Measurements from ENCODE around the gene KIF1A.
"Not testable (repeated sequence)": the region's sequence is repeated elsewhere in the genome, so short reads cannot be mapped to it uniquely, and the experiment has no call there.

Gene KIF1A

DNA sequence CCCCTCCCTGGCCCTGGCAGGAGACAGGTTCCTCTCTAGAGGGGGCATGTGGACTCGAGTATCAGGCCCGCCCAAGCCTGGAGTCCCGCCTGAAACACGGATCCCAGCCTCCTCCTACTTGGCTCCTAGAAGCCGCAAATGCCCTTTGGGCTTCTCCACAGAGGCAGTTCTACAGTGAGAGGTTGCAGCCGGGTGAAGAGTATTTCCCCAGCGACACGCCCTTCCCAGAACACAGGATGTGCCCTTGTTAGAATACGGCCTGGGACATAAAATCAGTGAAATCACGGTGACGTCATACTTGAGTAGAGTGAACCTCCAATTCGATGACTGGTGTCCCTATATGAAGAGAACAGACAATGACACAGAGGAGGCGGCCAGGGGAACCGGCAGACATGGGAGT, 142.0 kb downstream of the KIF1A start:
- not testable (repeated sequence) for H3K27ac ChIP-seq, H3K4me3 ChIP-seq

- not testable (repeated sequence) for H3K4me3 ChIP-seq, H3K27ac ChIP-seq
These were observed 144.7 kb downstream of the KIF1A start for GRCh38 chr2:240675345-240675744.

DNA sequence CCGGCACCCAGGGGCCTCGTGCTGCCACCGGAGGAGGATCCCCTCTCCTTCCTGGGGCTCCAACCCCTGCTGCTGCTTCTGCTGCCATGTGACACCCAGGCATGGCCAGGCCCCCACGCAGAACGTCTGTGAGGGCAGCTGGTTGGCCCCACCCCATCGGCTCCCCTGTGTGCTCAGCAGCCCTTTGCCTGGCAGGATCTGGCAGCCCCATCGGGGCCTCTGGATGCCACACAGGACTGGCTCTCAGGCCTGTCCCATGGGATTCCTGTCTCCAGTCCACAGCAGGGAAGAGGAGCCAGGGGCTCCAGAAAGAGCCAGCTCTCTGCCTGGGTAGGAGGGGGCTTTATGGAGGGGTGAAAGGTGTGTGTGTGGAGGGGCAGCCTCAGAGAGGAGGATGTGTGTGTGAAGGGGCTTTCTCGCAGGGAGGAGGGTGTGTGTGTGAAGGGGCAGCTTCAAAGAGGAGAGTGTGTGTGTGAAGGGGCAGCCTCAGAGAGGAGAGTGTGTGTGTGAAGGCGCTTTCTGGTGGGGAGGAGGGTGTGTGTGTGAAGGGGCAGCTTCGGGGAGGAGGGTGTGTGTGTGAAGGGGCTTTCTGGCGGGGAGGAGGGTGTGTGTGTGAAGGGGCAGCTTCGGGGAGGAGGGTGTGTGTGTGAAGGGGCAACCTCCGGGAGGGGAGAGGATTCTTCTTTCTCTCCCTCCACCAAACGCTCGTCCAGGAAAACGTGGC, 145.4 kb downstream of the KIF1A start:
- H3K27ac ChIP-seq, H3K4me3 ChIP-seq: not testable (repeated sequence)

DNA sequence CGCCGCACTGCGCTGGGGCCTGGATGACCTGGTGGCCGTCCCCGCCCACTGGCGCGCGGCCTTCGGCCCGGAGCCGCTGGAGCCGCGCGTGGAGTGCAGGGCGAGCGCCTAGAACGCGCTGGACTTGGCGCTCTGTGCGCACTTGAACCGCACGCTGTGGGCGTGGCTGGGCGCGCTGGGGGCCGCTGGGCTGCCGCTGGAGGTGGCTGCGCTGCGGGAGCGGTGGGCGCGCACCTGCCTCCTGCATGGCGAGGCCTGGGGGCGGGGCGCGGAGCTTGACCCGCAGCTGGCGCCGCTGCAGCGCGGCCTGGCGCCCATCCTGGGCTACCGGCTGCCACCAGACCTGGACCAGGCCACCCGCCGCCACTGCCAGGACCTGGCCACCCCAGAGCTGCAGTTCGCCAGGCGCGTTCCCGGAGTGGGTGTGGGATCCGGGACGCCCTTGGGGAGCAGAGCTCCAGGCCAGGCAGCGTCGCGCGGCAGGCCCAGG, 147.3 kb downstream of the KIF1A start:
- no peak overlapping the region for H3K4me3 ChIP-seq
- H3K27ac ChIP-seq, result no peak overlapping the region

DNA sequence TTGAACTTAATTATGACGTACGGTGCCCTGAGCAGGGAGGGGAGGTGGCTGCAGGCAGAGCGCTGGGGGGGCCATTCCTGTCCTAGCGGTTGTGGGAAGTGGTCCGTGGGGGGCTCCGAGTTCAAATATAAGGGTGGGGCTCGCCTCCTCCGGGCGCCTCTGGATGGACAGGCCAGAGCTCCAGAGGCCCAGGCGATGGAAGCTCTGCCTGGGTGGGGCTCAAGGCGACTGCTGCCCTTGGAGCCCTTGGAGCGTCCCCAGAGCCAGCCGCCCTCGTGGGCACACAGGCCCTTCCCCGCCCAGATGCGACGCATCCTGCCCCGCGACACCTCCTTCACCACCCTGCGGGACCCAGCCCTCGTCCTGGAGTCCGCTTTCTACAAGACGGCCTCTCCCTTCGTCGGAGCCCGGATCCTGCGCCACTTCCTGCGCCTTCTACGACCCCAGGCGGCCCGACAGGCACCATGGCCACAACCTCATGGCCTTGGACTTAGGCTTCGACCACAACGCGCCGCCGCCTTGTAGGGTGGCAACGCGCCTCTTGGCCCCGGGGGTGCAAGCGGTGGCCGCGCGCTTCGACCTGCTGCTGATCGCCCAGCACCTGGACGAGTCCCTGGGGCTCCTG, 147.8 kb downstream of the KIF1A start:
- H3K4me3 ChIP-seq, result no peak overlapping the region
- no peak overlapping the region for H3K27ac ChIP-seq

- H3K4me3 ChIP-seq, result no peak overlapping the region
These were observed 149.1 kb downstream of the KIF1A start for GRCh38 chr2:240670950-240671349.

DNA sequence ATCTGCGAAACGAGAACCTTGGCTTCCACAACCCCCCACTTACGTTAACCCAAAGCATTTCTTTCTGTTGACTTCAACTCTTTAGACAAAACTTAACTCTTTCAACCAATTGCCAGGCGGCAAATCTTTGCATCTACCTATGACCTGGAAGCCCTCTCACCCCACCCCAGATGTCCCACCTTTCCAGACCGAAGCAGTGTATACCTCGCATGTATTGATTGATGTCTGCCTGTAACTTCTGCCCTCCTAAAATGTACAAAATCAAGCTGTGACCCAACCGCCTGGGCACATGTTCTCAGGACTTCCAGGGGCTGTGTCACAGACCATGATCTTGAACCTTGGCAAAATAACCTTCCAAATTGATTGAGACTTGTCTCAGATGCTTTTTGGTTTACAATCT, 149.6 kb downstream of the KIF1A start:
- Histone ChIP-seq H3K4me3 (no peak overlapping the region), H3K27ac (no peak overlapping the region)

More at GRCh38 chr2:240670950-240671349, 149.1 kb downstream of the KIF1A start:
- no peak overlapping the region for H3K27ac ChIP-seq

GRCh38 chr2:240664622-240665021, 155.4 kb downstream of the KIF1A start:
- no peak overlapping the region for H3K4me3 ChIP-seq
- no peak overlapping the region for H3K27ac ChIP-seq
